RPMI7951 (cell line): ENCODE results near the gene MPPED2. TPM values are rescaled to one million over a fixed set of nuclear protein-coding genes. Genes with fewer than 3 reads are reported as not detected.

ENCODE experiments used
- DNase-seq: peaks from one replicate; pipeline ENCODE4 v3.0.0-alpha.2; 2012; ENCODE audit warnings: low read depth
- total RNA-seq: library from RNA; depleted of rRNA; stranded (reverse); fragments of >200 nt; shearing (Covaris generic); gene quantifications from 2 replicates; pipeline ENCODE4 v1.2.3, GENCODE V29; 2014

Gene MPPED2
- total RNA-seq, 1 experiment from 2014 or later: not detected

DNA sequence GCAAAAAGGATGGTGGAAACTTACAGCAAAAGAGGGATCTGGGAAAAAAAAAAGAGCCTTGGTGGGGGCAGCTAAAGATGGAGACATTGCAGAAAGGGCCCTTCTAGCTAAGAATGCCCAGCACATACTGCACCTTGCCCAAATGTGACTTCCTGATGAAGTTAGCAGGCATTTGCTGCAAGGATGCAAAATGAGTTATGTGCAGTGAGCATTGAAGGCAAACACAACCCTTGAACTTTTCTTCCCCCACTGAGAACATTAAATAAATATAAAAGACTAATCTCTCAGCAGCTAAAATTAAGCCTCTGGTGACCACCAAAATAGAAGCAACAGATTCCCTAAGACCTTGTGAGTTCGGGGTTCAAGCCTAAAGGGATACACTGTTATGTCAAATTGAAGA, 133.3 kb downstream of the MPPED2 start:
- DNase-seq: no peak

DNA sequence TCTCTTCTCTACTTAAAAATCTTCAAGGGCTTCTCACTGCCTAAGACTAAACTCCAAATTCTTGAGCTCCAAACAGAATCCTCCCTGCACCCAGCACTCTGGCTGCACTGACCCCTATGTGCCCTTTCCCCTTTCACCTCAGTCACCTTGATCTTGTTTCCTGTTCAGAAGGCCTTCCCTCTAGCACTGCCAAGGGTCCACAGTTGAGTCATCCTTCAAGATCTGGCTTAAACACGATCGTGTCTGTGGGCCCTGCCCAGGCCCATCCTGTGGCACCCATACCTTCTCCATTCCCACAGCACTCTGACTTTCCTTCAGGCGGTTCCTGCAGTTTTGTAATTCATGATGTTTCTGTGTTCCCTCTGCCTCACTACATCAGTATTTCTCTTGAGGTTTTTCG, 134.0 kb downstream of the MPPED2 start:
- DNase-seq: no peak

DNA sequence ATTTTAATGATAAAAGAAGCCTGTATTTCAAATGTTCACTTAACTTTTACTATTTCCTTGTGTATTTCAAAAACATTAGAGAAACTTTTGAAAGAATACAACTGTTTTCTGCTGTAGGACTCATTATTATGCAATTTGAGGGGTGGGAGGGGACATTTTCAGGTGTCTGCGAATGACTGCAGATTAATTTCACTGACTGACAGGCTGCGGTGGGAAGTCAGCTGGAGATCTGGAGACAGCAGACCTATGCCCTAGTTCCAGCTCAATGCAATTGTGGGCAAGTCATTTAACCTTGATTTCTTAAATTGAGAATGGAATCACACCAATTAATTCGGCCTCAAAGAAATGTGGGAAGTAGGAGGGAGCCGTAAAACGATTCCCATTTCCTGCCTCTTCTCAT, 134.5 kb downstream of the MPPED2 start:
- DNase-seq: no peak

DNA sequence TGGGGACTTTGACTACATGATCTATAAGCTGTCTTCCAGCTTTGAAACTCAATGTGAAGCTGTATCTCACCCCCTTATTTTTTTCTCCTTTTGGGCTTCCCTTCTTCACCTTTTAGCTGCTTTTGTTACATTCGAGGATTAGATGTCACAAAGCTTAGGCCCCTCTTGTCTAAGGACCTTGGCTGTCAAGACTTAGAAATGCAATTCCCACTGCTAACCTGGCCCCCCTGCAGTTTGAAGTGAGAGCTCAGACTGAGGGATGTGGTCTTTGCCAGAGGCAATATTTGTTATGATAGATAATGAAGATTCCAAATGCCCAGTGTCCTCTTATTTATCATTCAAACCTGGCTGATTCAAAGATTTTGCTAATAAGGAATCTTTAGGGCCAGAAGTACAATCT, 135.0 kb downstream of the MPPED2 start:
- no peak for DNase-seq

DNA sequence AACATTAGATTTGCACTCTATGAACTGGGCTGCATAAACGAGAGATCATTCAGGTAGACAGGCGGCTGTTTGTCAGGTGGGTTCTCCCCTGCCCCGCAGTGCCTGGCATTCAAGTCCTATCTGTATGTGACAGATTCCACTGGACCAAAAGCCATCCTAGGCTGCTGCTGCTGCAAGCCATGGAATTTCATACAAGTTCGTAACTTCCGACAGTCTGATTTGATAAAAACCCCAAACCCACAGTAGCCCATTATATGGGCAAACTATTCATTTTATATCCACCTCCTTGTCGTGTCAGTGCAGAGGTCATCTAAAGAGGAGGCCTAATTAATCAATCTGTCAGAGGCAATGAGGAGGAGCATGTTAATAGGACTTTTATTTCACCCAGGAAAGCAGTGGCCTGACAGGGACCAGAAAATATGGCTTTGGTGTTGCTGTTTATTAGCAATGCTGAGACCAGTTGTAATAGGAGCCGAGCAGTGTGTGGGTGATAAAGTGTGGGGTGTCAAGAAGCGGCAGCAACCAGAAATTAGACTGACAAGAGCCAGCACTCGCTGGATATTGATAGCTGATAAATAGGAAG, 139.0 kb downstream of the MPPED2 start:
- DNase-seq: no peak

DNA sequence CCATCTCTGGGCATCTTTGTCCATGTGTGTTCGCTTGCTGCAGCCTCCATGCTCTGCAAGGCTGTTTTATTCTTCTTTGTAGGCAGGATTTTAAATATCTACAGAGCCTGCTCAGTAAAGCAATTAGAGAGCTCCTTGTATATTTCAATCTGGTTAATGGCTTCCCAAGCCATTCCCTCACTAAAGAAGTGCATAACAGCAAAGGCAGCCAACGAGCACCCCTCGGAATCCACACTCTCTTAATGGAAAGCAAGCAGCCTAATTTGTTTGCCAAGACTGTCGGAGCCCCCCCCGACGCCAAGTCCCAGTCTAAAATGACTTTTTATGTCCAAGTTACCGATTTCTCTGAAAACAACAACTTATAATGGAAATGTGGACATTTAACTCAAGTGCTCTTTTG, 139.6 kb downstream of the MPPED2 start:
- DNase-seq: no peak

DNA sequence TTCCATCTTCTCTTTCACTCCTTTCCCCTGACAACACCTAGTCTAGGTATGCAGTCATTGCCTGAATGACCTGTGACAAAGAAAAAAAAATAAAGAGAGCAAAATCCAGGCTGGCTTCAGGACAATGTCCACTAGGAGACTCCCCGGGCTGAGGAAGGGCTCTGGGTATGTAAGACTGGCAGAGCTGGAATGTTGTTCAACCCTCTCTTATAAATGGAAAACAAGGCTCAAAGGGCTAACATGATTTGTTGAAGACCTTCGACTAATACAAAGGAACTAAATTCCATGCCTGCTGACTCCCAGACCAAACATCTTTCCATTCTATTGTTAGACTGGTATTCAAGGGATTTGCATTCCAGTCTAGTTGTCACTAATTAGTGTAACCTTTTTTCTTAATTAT, 141.1 kb downstream of the MPPED2 start:
- DNase-seq: no peak

DNA sequence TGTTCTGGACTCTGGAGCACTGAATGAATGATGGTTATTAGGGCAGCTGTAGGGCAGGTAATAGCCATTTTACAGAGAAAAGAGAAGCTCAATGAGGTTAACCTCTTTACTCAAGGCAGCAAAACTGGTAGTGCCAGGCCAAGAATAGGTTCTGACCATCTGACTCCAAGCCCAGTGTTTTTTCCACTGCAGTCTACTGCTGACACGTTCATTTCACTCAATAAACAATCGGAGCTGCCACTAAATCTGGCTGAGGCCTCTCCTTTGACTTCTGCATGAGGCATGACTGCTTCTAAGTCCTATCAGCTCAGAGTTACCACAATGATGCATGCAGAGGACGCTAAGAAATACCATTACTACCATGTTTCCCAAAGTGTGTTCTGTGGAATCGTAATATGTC, 145.6 kb downstream of the MPPED2 start:
- DNase-seq: no peak

DNA sequence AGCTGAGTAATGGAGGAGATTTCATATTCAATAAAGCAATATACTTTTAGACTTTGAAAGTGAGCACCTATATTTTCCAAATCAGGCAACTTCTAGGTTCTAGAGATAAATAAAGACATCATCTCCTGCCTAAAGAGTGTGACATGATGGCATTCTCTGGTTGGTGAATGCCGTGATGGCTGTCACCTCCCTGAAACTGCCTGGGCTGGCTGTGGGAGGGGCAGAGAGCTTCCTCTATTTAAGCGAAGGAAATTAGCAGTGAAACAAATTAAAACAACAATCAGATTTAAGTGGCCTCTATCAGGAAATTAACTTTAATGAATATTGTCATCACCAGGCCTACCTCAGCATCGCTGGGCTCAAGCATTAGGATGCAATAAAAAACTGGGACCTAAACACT, 149.4 kb downstream of the MPPED2 start:
- DNase-seq: no peak

DNA sequence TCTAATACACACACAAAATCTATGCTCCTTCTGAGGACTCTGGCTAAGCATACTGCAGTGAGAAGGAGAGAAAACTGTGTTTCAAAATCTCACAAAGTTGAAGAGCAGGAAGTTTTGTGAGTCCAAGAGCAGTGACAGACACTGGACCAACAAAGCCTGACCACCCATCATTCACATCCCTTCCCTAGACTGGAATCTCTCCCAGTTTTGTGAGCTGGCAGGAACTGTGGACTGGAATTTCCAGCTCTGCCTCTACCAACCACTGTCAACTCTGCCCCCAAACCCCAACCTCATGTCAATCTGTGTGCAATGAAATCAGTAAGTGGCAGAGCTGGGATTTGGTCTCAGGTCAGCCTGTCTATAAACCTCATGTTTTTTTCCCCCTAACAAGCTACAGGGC, 150.7 kb downstream of the MPPED2 start:
- DNase-seq: no peak

DNA sequence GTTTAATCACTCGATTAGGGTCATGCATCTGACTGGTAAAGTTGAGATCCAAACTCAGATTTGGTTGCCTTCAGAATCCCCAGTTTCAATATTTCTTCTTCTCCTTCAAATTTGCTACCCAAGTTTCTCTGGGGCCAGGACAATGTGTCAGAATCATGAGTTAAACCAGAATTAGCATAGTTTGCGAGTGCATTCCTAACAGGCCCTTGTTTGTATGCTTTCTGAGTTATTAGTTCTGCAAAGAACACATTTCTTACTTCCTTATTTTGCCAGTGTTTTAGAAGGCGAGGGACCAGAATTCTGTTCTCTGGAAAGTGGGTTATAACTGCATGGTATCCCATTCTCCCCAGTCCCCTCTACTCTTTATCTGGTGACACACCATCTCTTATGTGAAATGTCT, 151.3 kb downstream of the MPPED2 start:
- DNase-seq: no peak

DNA sequence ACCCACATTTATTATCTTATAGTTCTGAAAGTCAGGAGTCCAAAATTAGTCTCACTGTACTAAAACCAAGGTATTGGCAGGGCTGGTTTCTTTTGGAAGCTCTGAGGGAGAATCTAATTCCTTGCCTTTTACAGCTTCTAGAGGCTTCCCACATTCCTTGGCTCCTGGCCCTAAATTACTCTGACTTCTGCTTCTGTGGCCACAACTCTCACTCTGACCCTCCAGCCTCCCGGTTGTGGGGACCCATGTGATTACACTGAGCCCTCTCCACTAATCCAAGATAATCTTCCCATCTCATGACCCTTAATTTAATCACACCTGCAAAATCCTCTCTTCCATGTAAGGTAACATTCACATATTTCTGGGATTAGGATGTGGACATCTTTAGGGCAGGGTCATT, 152.3 kb downstream of the MPPED2 start:
- DNase-seq: no peak

DNA sequence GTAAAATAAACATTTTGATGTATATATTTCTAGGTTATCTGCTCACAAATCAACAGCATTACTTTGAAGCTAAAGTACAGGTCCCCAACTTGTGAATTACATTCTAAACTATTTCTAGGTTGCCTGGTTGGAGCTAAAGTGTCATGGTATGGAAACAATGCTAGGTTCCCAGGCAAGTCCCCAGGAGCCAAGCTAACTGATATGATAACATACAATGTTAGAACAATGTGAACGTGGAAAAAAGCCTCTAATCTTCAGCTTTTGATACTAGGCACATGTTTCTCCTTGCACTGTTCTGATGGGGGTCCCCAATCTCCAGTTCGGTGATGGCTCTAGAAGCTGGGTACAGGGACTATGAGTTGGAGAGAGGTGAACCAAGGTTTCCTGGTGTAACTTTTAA, 153.4 kb downstream of the MPPED2 start:
- DNase-seq: no peak

DNA sequence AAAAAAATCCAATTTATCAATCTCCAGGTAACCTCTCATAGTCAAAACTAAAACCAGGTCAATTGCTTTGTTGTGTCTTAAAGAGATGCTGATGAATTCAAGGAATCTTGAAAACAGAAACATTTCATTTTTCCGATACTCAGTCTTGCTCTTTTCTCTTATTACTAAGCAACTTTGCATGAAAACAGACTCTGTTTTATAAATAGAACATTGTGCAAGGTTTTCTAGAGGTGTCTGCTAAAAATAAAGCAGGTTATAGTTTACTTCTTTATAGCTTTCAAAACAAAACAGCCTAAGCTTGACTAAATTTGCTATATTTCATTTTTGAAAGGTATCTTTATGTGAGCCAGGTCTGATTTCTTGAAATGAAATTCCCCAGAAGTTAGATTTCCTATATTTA, 154.0 kb downstream of the MPPED2 start:
- DNase-seq: no peak

DNA sequence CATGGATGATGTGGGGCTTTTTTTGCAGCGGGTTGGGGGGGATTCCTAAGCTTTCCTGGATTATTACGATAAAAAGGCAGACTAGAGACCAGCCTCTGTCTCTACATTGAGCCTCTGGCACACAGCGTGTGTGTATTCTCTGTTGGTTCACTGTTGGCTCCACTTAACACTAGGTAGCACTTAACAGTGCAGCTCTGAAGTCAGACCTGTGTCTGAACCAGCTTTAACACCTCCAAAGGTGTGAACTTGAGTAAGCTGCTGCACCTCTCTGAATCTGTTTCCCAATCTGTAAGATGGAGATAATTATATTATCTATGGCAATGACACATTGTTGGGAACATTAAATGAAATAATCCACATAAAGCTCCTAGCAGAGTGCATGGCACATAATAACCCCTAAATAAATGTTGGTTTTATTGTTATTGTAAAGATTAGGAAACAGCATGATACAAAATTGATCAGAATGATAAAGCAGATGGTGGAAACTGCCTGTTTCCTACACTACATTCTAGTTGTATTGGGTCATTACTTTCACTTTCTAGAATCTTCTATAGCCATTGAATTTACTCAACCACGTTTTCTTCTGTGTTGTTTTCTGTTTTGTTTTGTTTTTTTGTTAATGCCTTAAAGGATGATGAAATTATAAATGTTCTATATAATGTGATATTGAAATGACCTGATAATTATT, 154.9 kb downstream of the MPPED2 start:
- DNase-seq: no peak

DNA sequence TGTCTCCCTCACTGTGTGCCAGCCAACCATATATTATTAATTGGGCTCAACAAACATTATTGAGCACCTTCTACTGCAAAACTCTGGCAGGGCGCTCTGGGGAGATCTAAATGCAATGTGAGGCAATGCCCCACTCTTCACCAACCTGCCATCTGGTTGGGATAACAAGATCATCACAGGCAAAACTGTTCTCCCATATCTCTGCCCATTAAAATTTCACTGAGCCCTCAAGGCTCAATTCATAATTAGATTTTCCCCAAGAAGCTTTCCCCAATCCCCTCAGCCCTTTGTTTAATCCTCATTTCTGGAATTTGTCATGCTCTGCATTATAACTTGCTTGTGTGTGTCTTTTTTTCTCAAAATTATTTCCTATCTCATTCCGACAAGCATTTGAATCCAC, 156.6 kb downstream of the MPPED2 start:
- DNase-seq: no peak

DNA sequence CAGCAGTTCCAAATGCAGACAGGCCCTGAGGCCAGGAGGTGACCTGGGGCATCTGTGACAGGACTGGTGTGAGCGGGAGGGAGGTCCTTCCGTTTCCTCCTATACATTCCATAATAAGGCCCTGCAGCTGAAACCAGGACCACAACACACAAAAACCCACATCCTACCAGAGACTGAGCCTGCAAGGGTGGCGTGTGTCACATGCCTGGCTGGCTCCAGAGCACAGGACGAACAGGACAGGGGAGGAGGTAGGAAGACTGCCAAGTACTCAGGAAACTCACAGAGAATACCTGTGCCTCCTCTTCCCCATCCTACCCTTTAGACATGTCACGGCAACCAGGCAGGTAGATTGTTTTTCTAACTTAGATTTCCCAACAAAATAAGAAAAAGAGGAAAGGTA, 159.4 kb downstream of the MPPED2 start:
- DNase-seq: no peak

DNA sequence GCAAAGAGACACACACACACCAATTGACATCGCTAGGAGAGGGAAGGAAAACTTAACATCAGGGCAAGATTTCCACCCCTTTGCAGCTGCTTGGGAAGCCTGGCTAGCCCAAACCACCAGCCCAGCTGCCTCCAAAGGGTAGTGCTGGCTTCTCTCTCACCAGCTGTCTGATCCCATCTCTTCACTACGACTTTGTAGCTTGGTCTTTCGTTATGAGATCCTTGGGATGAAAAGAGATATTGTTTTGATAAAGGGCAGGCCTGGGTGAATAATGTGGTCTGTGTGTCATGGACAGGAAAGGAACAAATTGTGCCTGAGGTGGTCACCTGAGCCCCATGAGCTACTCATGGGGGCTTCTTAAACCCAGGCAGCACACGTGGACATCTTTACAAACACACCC, 161.3 kb downstream of the MPPED2 start:
- no peak for DNase-seq

DNA sequence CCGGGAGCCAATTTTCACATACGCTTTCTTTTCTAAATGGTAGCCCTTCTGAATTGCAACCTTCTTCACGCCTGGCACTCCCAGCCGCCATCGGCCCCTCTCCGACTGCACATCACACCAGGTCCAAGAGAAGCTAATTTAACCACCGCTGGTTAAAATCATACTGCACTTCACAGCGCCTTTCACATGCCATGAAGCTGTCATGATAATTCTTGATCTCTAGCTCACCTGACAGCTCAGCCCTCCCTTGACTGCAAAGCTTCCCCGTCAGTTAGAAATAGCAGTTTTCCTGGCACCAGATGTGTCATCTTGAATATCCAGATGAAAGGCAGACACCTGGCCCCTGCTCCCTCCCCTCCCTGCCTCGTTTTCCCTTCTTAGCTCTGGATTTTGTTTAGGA, 161.8 kb downstream of the MPPED2 start:
- DNase-seq: no peak

DNA sequence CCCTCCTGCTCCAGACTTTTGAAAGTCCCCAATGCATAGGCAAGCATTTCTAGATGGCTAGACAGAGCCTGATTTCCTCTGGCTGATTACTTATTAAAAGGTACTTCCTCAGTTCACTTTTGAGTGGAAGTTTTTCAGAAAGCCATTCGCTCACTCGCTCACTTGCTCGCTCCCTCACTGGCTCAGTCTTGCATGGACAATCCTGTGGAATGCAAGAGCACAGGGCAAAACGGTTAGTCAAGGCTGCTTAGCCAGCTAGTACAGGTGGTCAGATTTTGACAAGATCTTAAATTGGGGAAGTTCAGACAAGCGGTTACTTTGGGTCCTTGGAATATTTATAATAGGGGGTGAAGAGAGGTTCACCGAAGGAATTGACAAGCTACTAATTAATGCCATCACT, 162.3 kb downstream of the MPPED2 start:
- no peak for DNase-seq

DNA sequence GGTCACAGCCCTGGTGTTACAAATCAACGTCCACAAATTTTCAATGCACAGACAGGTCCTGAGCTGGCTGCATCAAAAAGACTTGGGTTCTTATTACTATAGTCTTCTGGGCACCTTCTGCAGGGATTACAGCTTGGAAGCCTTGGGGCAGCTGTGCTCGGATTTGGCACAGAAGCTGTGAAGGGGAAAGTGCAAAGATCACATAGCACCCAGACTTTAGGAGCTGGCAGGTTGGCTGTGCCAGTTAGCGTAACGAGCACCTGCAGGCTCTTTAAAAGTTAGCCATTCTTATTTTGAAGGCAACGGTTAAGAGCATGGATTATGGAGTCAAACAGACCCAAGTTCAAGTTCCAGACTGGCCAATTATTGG, 162.9 kb downstream of the MPPED2 start:
- DNase-seq: no peak

DNA sequence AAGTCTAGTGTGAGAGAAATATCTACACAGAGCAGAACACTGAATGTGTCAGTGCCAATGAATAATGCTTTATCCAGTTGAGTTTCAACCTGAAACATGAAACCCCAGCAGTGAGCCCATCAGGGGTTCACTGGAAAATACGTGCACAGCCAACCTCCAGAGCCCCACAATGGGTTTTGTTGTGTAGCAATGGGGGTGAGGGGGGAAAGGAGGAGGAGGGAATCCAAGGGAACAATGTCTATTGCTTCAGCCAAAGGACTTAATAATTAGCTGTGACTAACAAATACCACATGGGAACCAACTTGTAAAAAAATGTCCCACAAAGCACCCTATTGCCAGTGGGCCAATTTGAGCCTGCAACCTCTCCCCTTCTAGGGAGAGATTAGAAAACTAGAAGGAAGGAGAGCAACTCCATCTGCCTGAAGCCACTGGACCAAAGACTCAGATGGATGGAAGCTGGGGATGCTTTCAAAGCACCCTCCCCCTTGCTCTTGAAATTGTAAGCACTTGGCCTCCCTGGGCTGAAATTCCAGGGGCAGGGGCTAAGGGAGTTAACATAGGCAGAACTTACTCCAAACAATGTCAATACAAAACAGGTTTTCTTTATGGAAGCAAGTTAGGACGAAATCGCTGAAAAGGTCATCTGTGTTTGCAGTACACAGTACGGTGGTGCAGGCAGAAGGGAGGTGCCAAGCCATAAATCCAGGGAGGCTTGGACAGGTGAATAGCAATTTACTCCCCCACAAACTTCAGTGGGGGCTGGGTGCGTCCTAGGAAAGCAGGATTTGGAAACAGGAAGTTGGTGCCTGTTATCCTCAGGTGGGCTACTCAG, 163.5 kb downstream of the MPPED2 start:
- DNase-seq: no peak

DNA sequence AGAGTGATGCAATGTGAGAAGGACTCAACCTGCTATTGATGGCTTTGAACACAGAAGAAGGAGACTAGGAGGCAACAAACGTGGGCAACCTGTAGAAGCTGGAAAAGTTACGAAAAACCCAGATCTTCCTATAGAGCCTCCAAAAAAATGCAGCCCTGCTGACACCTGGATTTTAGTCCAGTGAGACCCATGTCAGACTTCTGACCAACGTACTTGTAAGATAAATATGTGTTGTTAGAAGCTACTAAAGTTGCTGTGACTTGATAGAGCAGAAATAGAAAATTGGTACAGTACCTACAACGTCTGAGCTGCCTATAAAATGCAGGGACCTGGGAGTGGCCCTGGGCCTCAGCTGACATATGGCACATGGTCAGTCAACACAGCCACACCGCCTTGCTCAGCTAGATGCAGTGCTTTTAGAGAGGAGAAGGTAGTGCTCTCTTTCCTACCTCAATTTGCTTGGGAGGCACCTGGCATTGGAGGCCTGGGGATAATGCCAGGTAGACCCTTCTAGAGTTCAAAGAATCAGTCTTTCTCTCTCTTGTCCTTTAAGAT, 165.8 kb downstream of the MPPED2 start:
- DNase-seq: no peak
